ENCODE results near the gene COA3.

- TF ChIP-seq, protein P1, sequence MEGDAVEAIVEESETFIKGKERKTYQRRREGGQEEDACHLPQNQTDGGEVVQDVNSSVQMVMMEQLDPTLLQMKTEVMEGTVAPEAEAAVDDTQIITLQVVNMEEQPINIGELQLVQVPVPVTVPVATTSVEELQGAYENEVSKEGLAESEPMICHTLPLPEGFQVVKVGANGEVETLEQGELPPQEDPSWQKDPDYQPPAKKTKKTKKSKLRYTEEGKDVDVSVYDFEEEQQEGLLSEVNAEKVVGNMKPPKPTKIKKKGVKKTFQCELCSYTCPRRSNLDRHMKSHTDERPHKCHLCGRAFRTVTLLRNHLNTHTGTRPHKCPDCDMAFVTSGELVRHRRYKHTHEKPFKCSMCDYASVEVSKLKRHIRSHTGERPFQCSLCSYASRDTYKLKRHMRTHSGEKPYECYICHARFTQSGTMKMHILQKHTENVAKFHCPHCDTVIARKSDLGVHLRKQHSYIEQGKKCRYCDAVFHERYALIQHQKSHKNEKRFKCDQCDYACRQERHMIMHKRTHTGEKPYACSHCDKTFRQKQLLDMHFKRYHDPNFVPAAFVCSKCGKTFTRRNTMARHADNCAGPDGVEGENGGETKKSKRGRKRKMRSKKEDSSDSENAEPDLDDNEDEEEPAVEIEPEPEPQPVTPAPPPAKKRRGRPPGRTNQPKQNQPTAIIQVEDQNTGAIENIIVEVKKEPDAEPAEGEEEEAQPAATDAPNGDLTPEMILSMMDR (IDR thresholded peaks at IDR 0.05) = no peak
- TF ChIP-seq POLR2A (IDR thresholded peaks at IDR 0.05) = no peak
Observed at GRCh38 chr17:42797067-42798007, 1.2 kb downstream of the COA3 start.

Measured in uterus (tissue), 2 donors.